HCT116 (cell line): Measurements from ENCODE around the gene FAM83F. TPM values are rescaled to one million over a fixed set of nuclear protein-coding genes. Genes with fewer than 3 reads are reported as not detected.

ENCODE experiments used
- ATAC-seq: fragments of 200-7000 bp; cut with Tn5 transposase; 2 replicates; pipeline ENCODE4 v1.9.1; 2020; ENCODE audit warnings: mild to moderate bottlenecking, moderate library complexity
- BruUV-seq: library from RNA; stranded (reverse); fragments of 400-500 nt; replicated peaks from 2 replicates; lab custom pipeline; 2021; lab: Mats Ljungman, UMichigan
- CTCF ChIA-PET: fragments of 300-600 bp; sonication (Branson Sonifier 250); formaldehyde crosslinking; loops from one replicate; lab custom pipeline; 2021; ENCODE audit warnings: antibody characterized with exemption; lab: Charles Lee
- POLR2A ChIA-PET: fragments of 300-600, 350-600 bp; sonication (Branson Sonifier 250); formaldehyde crosslinking; loops from one replicate; lab custom pipeline; 2021; ENCODE audit warnings: antibody characterized with exemption; lab: Charles Lee
- RAD21 ChIA-PET, 2 experiments: fragments of 300-600 bp; sonication (Branson Sonifier 250); formaldehyde crosslinking; loops; one replicate each; lab custom pipeline; 2023; ENCODE audit warnings: low total read pairs in 2 of 2; ENCODE audit not compliant: uncharacterized antibody in 2 of 2, unreplicated experiment in 2 of 2, low non-redundant PET in 1 of 2; lab: Charles Lee
- DNase-seq: peaks from one replicate; pipeline ENCODE4 v3.0.0-alpha.2; 2010; ENCODE audit warnings: low read depth, low spot score
- H2AFZ ChIP-seq: fragments of 200-600 bp; shearing (Covaris generic), sonication (generic); 2 replicates; pipeline ENCODE4 v1.6.1; 2017; ENCODE audit warnings: low read depth, mixed run types, mixed read lengths, antibody characterized with exemption, low read length; ENCODE audit not compliant: poor library complexity, severe bottlenecking
- H3K27ac ChIP-seq: 2 replicates; pipeline ENCODE4 v1.5.1; 2012; ENCODE audit warnings: low read depth, low read length
- H3K27me3 ChIP-seq: fragments of 200-600 bp; sonication (generic); 2 replicates; pipeline ENCODE4 v1.6.1; 2016; ENCODE audit warnings: mixed run types, low read length, mixed read lengths; ENCODE audit not compliant: insufficient read depth
- H3K36me3 ChIP-seq, 2 experiments: fragments of 200-500 bp in 1 of 2; fragments of 200-600 bp in 1 of 2; sonication (Bioruptor generic) in 1 of 2; sonication (generic) in 1 of 2; 2 replicates each; pipeline versions ENCODE4 v1.5.1 to v1.6.1; 2014 to 2016; ENCODE audit warnings: low read length in 2 of 2, inconsistent platforms in 1 of 2, mixed read lengths in 1 of 2, mixed run types in 1 of 2; ENCODE audit not compliant: insufficient read depth in 2 of 2, control insufficient read depth in 1 of 2
- H3K4me1 ChIP-seq, 2 experiments: fragments of 200-600 bp in 1 of 2; sonication (generic) in 1 of 2; 2 replicates each; pipeline versions ENCODE4 v1.5.1 to v1.6.1; 2012 to 2017; ENCODE audit warnings: low read length in 2 of 2, inconsistent platforms in 1 of 2, mild to moderate bottlenecking in 1 of 2, mixed read lengths in 1 of 2, mixed run types in 1 of 2, moderate library complexity in 1 of 2; ENCODE audit not compliant: insufficient read depth in 2 of 2, control insufficient read depth in 1 of 2
- H3K4me2 ChIP-seq: fragments of 200-600 bp; sonication (generic); 2 replicates; pipeline ENCODE4 v1.6.1; 2017; ENCODE audit warnings: mixed run types, low read length, mixed read lengths
- H3K4me3 ChIP-seq, 2 experiments: fragments of 200-600 bp in 1 of 2; sonication (generic) in 1 of 2; replicated peaks in 1 of 2; 2 replicates each; pipeline ENCODE4 v1.5.1; 2011 to 2016; ENCODE audit warnings: low read length in 2 of 2, control low read depth in 1 of 2, low read depth in 1 of 2, mild to moderate bottlenecking in 1 of 2, mixed read lengths in 1 of 2, mixed run types in 1 of 2
- H3K79me2 ChIP-seq: fragments of 200-600 bp; sonication (generic); 2 replicates; pipeline ENCODE4 v1.6.1; 2017; ENCODE audit warnings: mild to moderate bottlenecking, mixed run types, low read length, moderate library complexity, mixed read lengths; ENCODE audit not compliant: insufficient read depth
- H3K9ac ChIP-seq: fragments of 200-600 bp; sonication (generic); 2 replicates; pipeline ENCODE4 v1.6.1; 2016; ENCODE audit warnings: low read length, mixed read lengths
- H3K9me2 ChIP-seq: fragments of 200-600 bp; sonication (generic), shearing (Covaris generic); 2 replicates; pipeline ENCODE4 v1.6.1; 2017; ENCODE audit warnings: mixed run types, mild to moderate bottlenecking, moderate library complexity; ENCODE audit not compliant: insufficient read depth
- H3K9me3 ChIP-seq, 2 experiments: fragments of 200-500 bp in 1 of 2; fragments of 200-600 bp in 1 of 2; sonication (Bioruptor generic) in 1 of 2; sonication (generic) in 1 of 2; 2 replicates each; pipeline ENCODE4 v1.6.1; 2014 to 2017; ENCODE audit warnings: low read length in 2 of 2, mixed read lengths in 2 of 2, inconsistent platforms in 1 of 2, low read depth in 1 of 2, mild to moderate bottlenecking in 1 of 2, mixed run types in 1 of 2, moderate library complexity in 1 of 2; ENCODE audit not compliant: control insufficient read depth in 1 of 2, insufficient read depth in 1 of 2
- H4K20me1 ChIP-seq: fragments of 200-600 bp; sonication (generic), shearing (Covaris generic); 2 replicates; pipeline ENCODE4 v1.6.1; 2017; ENCODE audit warnings: mixed run types, mild to moderate bottlenecking, moderate library complexity; ENCODE audit not compliant: insufficient read depth
- ATF3 ChIP-seq: IDR thresholded peaks from 2 replicates; pipeline ENCODE4 v1.6.1; 2012
- CBX3 ChIP-seq: IDR thresholded peaks from 2 replicates; pipeline ENCODE4 v1.6.1; 2012; ENCODE audit warnings: low read depth
- CEBPB ChIP-seq: IDR thresholded peaks from 2 replicates; pipeline ENCODE4 v1.6.1; 2012; ENCODE audit warnings: low read depth
- EGR1 ChIP-seq: IDR thresholded peaks from 2 replicates; pipeline ENCODE4 v1.6.1; 2012; ENCODE audit warnings: low read depth
- EZH2 ChIP-seq: fragments of 200-600 bp; sonication (generic); IDR thresholded peaks from 2 replicates; pipeline ENCODE4 v1.6.1; 2017; ENCODE audit warnings: antibody characterized with exemption, mixed run types
- EZH2phosphoT487 ChIP-seq: fragments of 200-600 bp; IDR thresholded peaks from 2 replicates; pipeline ENCODE4 v1.6.1; 2018; ENCODE audit warnings: antibody characterized with exemption, borderline replicate concordance
- FOSL1 ChIP-seq: IDR thresholded peaks from 2 replicates; pipeline ENCODE4 v1.6.1; 2012; ENCODE audit warnings: low read depth
- POLR2AphosphoS5 ChIP-seq: IDR thresholded peaks from 2 replicates; pipeline ENCODE4 v1.6.1; 2011; ENCODE audit warnings: mild to moderate bottlenecking, low read depth, low read length, moderate library complexity
- RAD21 ChIP-seq: IDR thresholded peaks from 2 replicates; pipeline ENCODE4 v1.6.1; 2012; ENCODE audit warnings: low read depth, mild to moderate bottlenecking
- REST ChIP-seq: IDR thresholded peaks from 2 replicates; pipeline ENCODE4 v1.6.1; 2012; ENCODE audit warnings: low read depth
- SIN3A ChIP-seq: IDR thresholded peaks from 2 replicates; pipeline ENCODE4 v1.6.1; 2012; ENCODE audit warnings: low read depth
- TCF7L2 ChIP-seq: IDR thresholded peaks from 2 replicates; pipeline ENCODE4 v1.7.0; 2011; ENCODE audit warnings: borderline replicate concordance, inconsistent platforms; ENCODE audit not compliant: insufficient read depth, insufficient read length; ENCODE audit errors: extremely low read depth
- YY1 ChIP-seq: IDR thresholded peaks from 2 replicates; pipeline ENCODE4 v1.6.1; 2011; ENCODE audit warnings: low read length, low read depth, moderate library complexity, mild to moderate bottlenecking; ENCODE audit not compliant: insufficient replicate concordance; ENCODE audit errors: extremely low read depth
- ZBTB33 ChIP-seq: IDR thresholded peaks from 2 replicates; pipeline ENCODE4 v1.6.1; 2011; ENCODE audit warnings: mild to moderate bottlenecking, low read length, moderate library complexity; ENCODE audit not compliant: insufficient replicate concordance; ENCODE audit errors: extremely low read depth
- ZFX ChIP-seq: fragments of 450-650 bp; IDR thresholded peaks from 2 replicates; pipeline ENCODE4 v1.6.1; 2017
- ZNF274 ChIP-seq: fragments of 200-500 bp; sonication (Bioruptor generic); IDR thresholded peaks from 2 replicates; pipeline ENCODE4 v1.6.1; 2014; ENCODE audit warnings: mild to moderate bottlenecking, low read depth, low read length, inconsistent platforms
- intact Hi-C: fragments of 100-400 bp; cut with micrococcal nuclease; formaldehyde crosslinking; loops from 2 replicates; pipeline ENCODE4 v1.10.0; 2022
- total RNA-seq: library from RNA; stranded (reverse); gene quantifications from one replicate; pipeline ENCODE4 v1.2.1, GENCODE V29; 2021; ENCODE audit not compliant: unreplicated experiment

FAM83F gene
- total RNA-seq, 1 experiment from 2014 or later: 24.5 TPM

GRCh38 chr22:40076702-40077645 lies 82.2 kb downstream of the FAM83F start:
- no peak for DNase-seq
- H3K79me2 ChIP-seq: no peaks in the 10 kb centered on the region
- TF ChIP-seq CBX3: no peak
- TF ChIP-seq SIN3A: no peak
- TF ChIP-seq EZH2: no peak
- TF ChIP-seq CEBPB: no peak
- no peak for TF ChIP-seq ZBTB33
- TF ChIP-seq REST: no peak
- no peak for TF ChIP-seq FOSL1
- TF ChIP-seq EGR1: no peak
- no peak for TF ChIP-seq EZH2phosphoT487
- TF ChIP-seq ZFX: no peak
- TF ChIP-seq POLR2AphosphoS5: no peak
- TF ChIP-seq RAD21: no peak
- TF ChIP-seq ZNF274: no peak
- TF ChIP-seq YY1: no peak
- TF ChIP-seq TCF7L2: no peak
- no peak for TF ChIP-seq ATF3
- H3K4me2 ChIP-seq: no peak overlapping the region
- no peaks in the 10 kb centered on the region for H3K4me1 ChIP-seq
- H3K9ac ChIP-seq: no peak overlapping the region
- ATAC-seq: no peak
- POLR2A ChIA-PET: no interaction called here
- RAD21 ChIA-PET: no interaction called here
- no peaks in the 10 kb centered on the region for H3K27me3 ChIP-seq
- intact Hi-C loops: no loop called here
- no TSS peak for BruUV-seq
- no peak overlapping the region for H2AFZ ChIP-seq
- no peaks in the 10 kb centered on the region for H3K9me2 ChIP-seq
- CTCF ChIA-PET: no interaction called here
- no peaks in the 10 kb centered on the region for H3K9me3 ChIP-seq
- H3K4me3 ChIP-seq: no peak overlapping the region
- no peak overlapping the region for H3K27ac ChIP-seq
- no peaks in the 10 kb centered on the region for H4K20me1 ChIP-seq
- H3K36me3 ChIP-seq: no peaks in the 10 kb centered on the region
